DOHH2 (cell line): ENCODE data around the gene C5orf15.

ENCODE experiments used
- H3F3A ChIP-seq: fragments of 200-600 bp; sonication (generic), shearing (Covaris generic); 2 replicates; pipeline ENCODE4 v1.6.0; 2016; ENCODE audit warnings: antibody characterized with exemption, mild to moderate bottlenecking; ENCODE audit not compliant: control insufficient read depth, insufficient read depth
- H3K27ac ChIP-seq: fragments of 200-600 bp; sonication (generic); 2 replicates; pipeline ENCODE4 v1.5.1; 2014; ENCODE audit warnings: low read depth, mild to moderate bottlenecking, low read length, moderate library complexity
- H3K27me3 ChIP-seq: fragments of 200-600 bp; sonication (generic); 2 replicates; pipeline ENCODE4 v1.6.1; 2014; ENCODE audit warnings: mild to moderate bottlenecking, low read length, mixed read lengths; ENCODE audit not compliant: control insufficient read depth
- H3K36me3 ChIP-seq: fragments of 200-600 bp; sonication (generic); 2 replicates; pipeline ENCODE4 v1.6.1; 2014; ENCODE audit warnings: mild to moderate bottlenecking, low read length, moderate library complexity, mixed read lengths; ENCODE audit not compliant: control insufficient read depth
- H3K4me1 ChIP-seq: fragments of 200-600 bp; sonication (generic); 2 replicates; pipeline ENCODE4 v1.6.1; 2014; ENCODE audit warnings: mild to moderate bottlenecking, low read length, mixed read lengths; ENCODE audit not compliant: control insufficient read depth
- H3K4me2 ChIP-seq: fragments of 200-600 bp; sonication (generic); 2 replicates; pipeline ENCODE4 v1.6.0; 2014; ENCODE audit warnings: mild to moderate bottlenecking, low read length, moderate library complexity
- H3K4me3 ChIP-seq: fragments of 200-600 bp; sonication (generic); 2 replicates; pipeline ENCODE4 v1.5.1; 2014; ENCODE audit warnings: mild to moderate bottlenecking, low read length, mixed read lengths
- H3K79me2 ChIP-seq: fragments of 200-600 bp; sonication (generic); 2 replicates; pipeline ENCODE4 v1.6.1; 2014; ENCODE audit warnings: mild to moderate bottlenecking, low read length, mixed read lengths; ENCODE audit not compliant: control insufficient read depth
- H3K9me2 ChIP-seq: fragments of 200-600 bp; sonication (generic); replicated peaks from 2 replicates; pipeline ENCODE4 v1.6.1; 2014; ENCODE audit warnings: mild to moderate bottlenecking, low read length, mixed read lengths; ENCODE audit not compliant: control insufficient read depth
- H3K9me3 ChIP-seq: fragments of 200-600 bp; sonication (generic); 2 replicates; pipeline ENCODE4 v1.6.1; 2014; ENCODE audit warnings: antibody characterized with exemption, low read length, mixed read lengths; ENCODE audit not compliant: control insufficient read depth, insufficient read depth
- H4K20me1 ChIP-seq: fragments of 200-600 bp; sonication (generic); 2 replicates; pipeline ENCODE4 v1.6.0; 2014; ENCODE audit warnings: low read depth, mild to moderate bottlenecking, antibody characterized with exemption, low read length, moderate library complexity; ENCODE audit not compliant: control insufficient read depth, insufficient read depth
- EZH2phosphoT487 ChIP-seq: fragments of 200-600 bp; sonication (generic); IDR thresholded peaks from 2 replicates; pipeline ENCODE4 v1.6.1; 2017; ENCODE audit warnings: borderline replicate concordance, mild to moderate bottlenecking, antibody characterized with exemption, low read length, moderate library complexity, mixed read lengths
- TF ChIP-seq, protein P1 (sequence below): fragments of 200-600 bp; sonication (generic); IDR thresholded peaks from one replicate; pipeline ENCODE4 v1.5.1; 2014; ENCODE audit warnings: antibody characterized with exemption, mild to moderate bottlenecking, low read depth, low read length; ENCODE audit not compliant: poor library complexity, severe bottlenecking

The C5orf15 gene

DNA sequence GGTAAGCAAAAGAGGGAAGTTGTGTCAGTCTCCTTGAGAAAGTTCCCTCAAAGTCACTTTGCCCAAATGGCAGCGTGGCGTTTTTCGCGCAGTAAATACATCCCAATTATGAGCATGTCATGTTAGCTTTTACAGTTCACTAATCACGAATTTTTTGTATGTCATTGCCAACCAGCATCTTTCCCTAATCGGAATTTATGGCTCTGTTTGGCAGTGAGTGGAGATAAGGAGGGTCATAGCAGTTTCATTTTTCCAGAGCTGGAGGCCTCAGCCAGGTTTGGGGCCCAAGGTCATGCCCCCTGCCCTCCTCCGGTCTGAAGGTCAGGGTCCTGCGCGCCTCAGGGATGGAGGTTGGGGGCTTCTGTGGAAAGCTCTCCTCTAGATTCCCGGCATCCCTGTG is 50.1 kb downstream of the C5orf15 start:
- Histone ChIP-seq H3K27me3 (no peaks in the 10 kb centered on the region), H3K36me3 (no peaks in the 10 kb centered on the region), H3K27ac (no peak overlapping the region), H3K9me3 (no peaks in the 10 kb centered on the region), H3K79me2 (no peaks in the 10 kb centered on the region), H3K4me1 (peaks cover 32% of the 10 kb centered on the region), H3K9me2 (no peaks in the 10 kb centered on the region), H4K20me1 (no peaks in the 10 kb centered on the region), H3F3A (no peaks in the 10 kb centered on the region), H3K4me2 (no peak overlapping the region), H3K4me3 (no peak overlapping the region)
- TF ChIP-seq, protein P1, sequence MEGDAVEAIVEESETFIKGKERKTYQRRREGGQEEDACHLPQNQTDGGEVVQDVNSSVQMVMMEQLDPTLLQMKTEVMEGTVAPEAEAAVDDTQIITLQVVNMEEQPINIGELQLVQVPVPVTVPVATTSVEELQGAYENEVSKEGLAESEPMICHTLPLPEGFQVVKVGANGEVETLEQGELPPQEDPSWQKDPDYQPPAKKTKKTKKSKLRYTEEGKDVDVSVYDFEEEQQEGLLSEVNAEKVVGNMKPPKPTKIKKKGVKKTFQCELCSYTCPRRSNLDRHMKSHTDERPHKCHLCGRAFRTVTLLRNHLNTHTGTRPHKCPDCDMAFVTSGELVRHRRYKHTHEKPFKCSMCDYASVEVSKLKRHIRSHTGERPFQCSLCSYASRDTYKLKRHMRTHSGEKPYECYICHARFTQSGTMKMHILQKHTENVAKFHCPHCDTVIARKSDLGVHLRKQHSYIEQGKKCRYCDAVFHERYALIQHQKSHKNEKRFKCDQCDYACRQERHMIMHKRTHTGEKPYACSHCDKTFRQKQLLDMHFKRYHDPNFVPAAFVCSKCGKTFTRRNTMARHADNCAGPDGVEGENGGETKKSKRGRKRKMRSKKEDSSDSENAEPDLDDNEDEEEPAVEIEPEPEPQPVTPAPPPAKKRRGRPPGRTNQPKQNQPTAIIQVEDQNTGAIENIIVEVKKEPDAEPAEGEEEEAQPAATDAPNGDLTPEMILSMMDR: no peak
- no peak for TF ChIP-seq EZH2phosphoT487

DNA sequence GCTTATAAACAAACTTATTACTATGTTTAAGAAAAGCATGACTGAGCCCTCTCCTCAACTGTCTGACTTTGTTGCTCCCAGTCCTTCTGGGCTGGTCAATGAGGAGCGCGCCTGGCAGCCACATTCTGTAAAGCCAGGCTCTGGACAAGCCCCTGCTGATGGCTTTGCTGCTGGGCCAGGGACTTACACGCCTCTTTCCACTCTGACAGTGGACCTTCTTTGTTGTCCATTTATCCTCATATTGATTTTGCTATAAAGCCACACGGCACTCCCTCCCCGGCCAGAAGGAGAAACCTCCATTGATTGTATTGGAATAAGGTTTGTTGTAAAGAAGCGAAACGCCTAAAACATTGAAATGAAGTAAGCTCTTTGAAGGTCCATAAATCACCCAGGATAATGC is 50.6 kb downstream of the C5orf15 start:
- Histone ChIP-seq H3K4me2 (no peak overlapping the region), H3F3A (no peaks in the 10 kb centered on the region), H3K4me3 (no peak overlapping the region), H3K27me3 (no peaks in the 10 kb centered on the region), H3K79me2 (no peaks in the 10 kb centered on the region), H3K4me1 (peaks cover 32% of the 10 kb centered on the region), H3K27ac (no peak overlapping the region), H3K9me3 (no peaks in the 10 kb centered on the region), H3K36me3 (no peaks in the 10 kb centered on the region), H4K20me1 (no peaks in the 10 kb centered on the region), H3K9me2 (no peaks in the 10 kb centered on the region)
- TF ChIP-seq, protein P1: no peak
- no peak for TF ChIP-seq EZH2phosphoT487

DNA sequence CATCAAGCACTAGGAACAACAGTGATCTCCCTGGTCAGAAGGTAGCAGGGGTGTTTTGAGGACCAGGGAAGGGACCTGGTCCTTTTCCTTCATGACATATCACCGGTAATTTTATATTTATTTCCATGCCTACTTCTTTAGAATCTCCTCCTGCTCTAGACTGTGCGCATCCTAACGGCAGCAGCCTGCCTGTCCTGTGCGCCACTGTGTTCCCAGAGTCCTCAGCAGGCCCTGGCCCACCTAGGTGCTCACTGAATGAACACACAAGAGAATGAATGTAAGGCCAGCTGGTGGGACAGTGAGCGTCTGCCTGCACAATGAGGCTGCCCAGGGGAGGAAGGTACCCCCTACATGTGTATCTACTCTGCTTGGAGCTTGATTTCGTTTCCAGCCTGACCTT is 51.5 kb downstream of the C5orf15 start:
- Histone ChIP-seq H3K79me2 (no peaks in the 10 kb centered on the region), H3K27me3 (no peaks in the 10 kb centered on the region), H4K20me1 (no peaks in the 10 kb centered on the region), H3K4me1 (peaks cover 23% of the 10 kb centered on the region), H3K4me3 (no peak overlapping the region), H3K4me2 (no peak overlapping the region), H3F3A (no peaks in the 10 kb centered on the region), H3K9me2 (no peaks in the 10 kb centered on the region), H3K36me3 (no peaks in the 10 kb centered on the region), H3K9me3 (no peaks in the 10 kb centered on the region), H3K27ac (no peak overlapping the region)
- TF ChIP-seq EZH2phosphoT487: no peak
- TF ChIP-seq, protein P1: no peak

DNA sequence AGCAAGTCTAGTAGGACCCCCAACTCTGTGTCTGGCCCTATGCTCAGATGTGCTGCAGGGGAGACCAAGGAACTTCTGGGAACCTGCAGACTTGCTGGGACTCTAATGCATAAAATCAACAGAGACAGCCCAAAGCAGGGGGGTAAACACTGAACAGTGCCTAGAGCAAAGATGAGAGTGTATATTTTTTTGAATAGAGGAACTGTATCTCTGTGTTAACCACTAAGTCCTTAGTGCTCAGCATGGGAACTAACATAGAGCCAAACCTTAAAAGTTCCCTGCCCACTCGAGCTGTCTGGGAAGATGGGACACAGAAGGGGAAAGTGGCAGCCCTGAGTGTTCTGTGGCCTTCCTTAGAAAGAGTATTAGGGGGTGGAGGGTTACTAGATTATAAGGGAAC is 51.9 kb downstream of the C5orf15 start:
- Histone ChIP-seq H3K27ac (no peak overlapping the region), H3K9me3 (no peaks in the 10 kb centered on the region), H3K4me1 (peaks cover 19% of the 10 kb centered on the region), H3F3A (no peaks in the 10 kb centered on the region), H3K79me2 (no peaks in the 10 kb centered on the region), H3K36me3 (no peaks in the 10 kb centered on the region), H3K9me2 (no peaks in the 10 kb centered on the region), H3K4me3 (no peak overlapping the region), H4K20me1 (no peaks in the 10 kb centered on the region), H3K4me2 (no peak overlapping the region), H3K27me3 (no peaks in the 10 kb centered on the region)
- TF ChIP-seq, protein P1: no peak
- TF ChIP-seq EZH2phosphoT487: no peak
